HCT116 (cell line): ENCODE results near the gene TSPAN11. TPM values are rescaled to one million over a fixed set of nuclear protein-coding genes. Genes with fewer than 3 reads are reported as not detected.

Experiments used
- ATAC-seq: fragments of 200-7000 bp; cut with Tn5 transposase; 2 replicates; pipeline ENCODE4 v1.9.1; 2020; ENCODE audit warnings: mild to moderate bottlenecking, moderate library complexity
- BruUV-seq: library from RNA; stranded (reverse); fragments of 400-500 nt; replicated peaks from 2 replicates; lab custom pipeline; 2021; lab: Mats Ljungman, UMichigan
- CTCF ChIA-PET: fragments of 300-600 bp; sonication (Branson Sonifier 250); formaldehyde crosslinking; loops from one replicate; lab custom pipeline; 2021; ENCODE audit warnings: antibody characterized with exemption; lab: Charles Lee
- POLR2A ChIA-PET: fragments of 300-600, 350-600 bp; sonication (Branson Sonifier 250); formaldehyde crosslinking; loops from one replicate; lab custom pipeline; 2021; ENCODE audit warnings: antibody characterized with exemption; lab: Charles Lee
- RAD21 ChIA-PET, 2 experiments: fragments of 300-600 bp; sonication (Branson Sonifier 250); formaldehyde crosslinking; loops; one replicate each; lab custom pipeline; 2023; ENCODE audit warnings: low total read pairs in 2 of 2; ENCODE audit not compliant: uncharacterized antibody in 2 of 2, unreplicated experiment in 2 of 2, low non-redundant PET in 1 of 2; lab: Charles Lee
- DNase-seq: peaks from one replicate; pipeline ENCODE4 v3.0.0-alpha.2; 2010; ENCODE audit warnings: low read depth, low spot score
- H2AFZ ChIP-seq: fragments of 200-600 bp; shearing (Covaris generic), sonication (generic); 2 replicates; pipeline ENCODE4 v1.6.1; 2017; ENCODE audit warnings: low read depth, mixed run types, mixed read lengths, antibody characterized with exemption, low read length; ENCODE audit not compliant: poor library complexity, severe bottlenecking
- H3K27ac ChIP-seq: 2 replicates; pipeline ENCODE4 v1.5.1; 2012; ENCODE audit warnings: low read depth, low read length
- H3K27me3 ChIP-seq: fragments of 200-600 bp; sonication (generic); 2 replicates; pipeline ENCODE4 v1.6.1; 2016; ENCODE audit warnings: mixed run types, low read length, mixed read lengths; ENCODE audit not compliant: insufficient read depth
- H3K36me3 ChIP-seq, 2 experiments: fragments of 200-500 bp in 1 of 2; fragments of 200-600 bp in 1 of 2; sonication (Bioruptor generic) in 1 of 2; sonication (generic) in 1 of 2; 2 replicates each; pipeline versions ENCODE4 v1.5.1 to v1.6.1; 2014 to 2016; ENCODE audit warnings: low read length in 2 of 2, inconsistent platforms in 1 of 2, mixed read lengths in 1 of 2, mixed run types in 1 of 2; ENCODE audit not compliant: insufficient read depth in 2 of 2, control insufficient read depth in 1 of 2
- H3K4me1 ChIP-seq, 2 experiments: fragments of 200-600 bp in 1 of 2; sonication (generic) in 1 of 2; 2 replicates each; pipeline versions ENCODE4 v1.5.1 to v1.6.1; 2012 to 2017; ENCODE audit warnings: low read length in 2 of 2, inconsistent platforms in 1 of 2, mild to moderate bottlenecking in 1 of 2, mixed read lengths in 1 of 2, mixed run types in 1 of 2, moderate library complexity in 1 of 2; ENCODE audit not compliant: insufficient read depth in 2 of 2, control insufficient read depth in 1 of 2
- H3K4me2 ChIP-seq: fragments of 200-600 bp; sonication (generic); 2 replicates; pipeline ENCODE4 v1.6.1; 2017; ENCODE audit warnings: mixed run types, low read length, mixed read lengths
- H3K4me3 ChIP-seq, 2 experiments: fragments of 200-600 bp in 1 of 2; sonication (generic) in 1 of 2; replicated peaks in 1 of 2; 2 replicates each; pipeline ENCODE4 v1.5.1; 2011 to 2016; ENCODE audit warnings: low read length in 2 of 2, control low read depth in 1 of 2, low read depth in 1 of 2, mild to moderate bottlenecking in 1 of 2, mixed read lengths in 1 of 2, mixed run types in 1 of 2
- H3K79me2 ChIP-seq: fragments of 200-600 bp; sonication (generic); 2 replicates; pipeline ENCODE4 v1.6.1; 2017; ENCODE audit warnings: mild to moderate bottlenecking, mixed run types, low read length, moderate library complexity, mixed read lengths; ENCODE audit not compliant: insufficient read depth
- H3K9ac ChIP-seq: fragments of 200-600 bp; sonication (generic); 2 replicates; pipeline ENCODE4 v1.6.1; 2016; ENCODE audit warnings: low read length, mixed read lengths
- H3K9me2 ChIP-seq: fragments of 200-600 bp; sonication (generic), shearing (Covaris generic); 2 replicates; pipeline ENCODE4 v1.6.1; 2017; ENCODE audit warnings: mixed run types, mild to moderate bottlenecking, moderate library complexity; ENCODE audit not compliant: insufficient read depth
- H3K9me3 ChIP-seq, 2 experiments: fragments of 200-500 bp in 1 of 2; fragments of 200-600 bp in 1 of 2; sonication (Bioruptor generic) in 1 of 2; sonication (generic) in 1 of 2; 2 replicates each; pipeline ENCODE4 v1.6.1; 2014 to 2017; ENCODE audit warnings: low read length in 2 of 2, mixed read lengths in 2 of 2, inconsistent platforms in 1 of 2, low read depth in 1 of 2, mild to moderate bottlenecking in 1 of 2, mixed run types in 1 of 2, moderate library complexity in 1 of 2; ENCODE audit not compliant: control insufficient read depth in 1 of 2, insufficient read depth in 1 of 2
- H4K20me1 ChIP-seq: fragments of 200-600 bp; sonication (generic), shearing (Covaris generic); 2 replicates; pipeline ENCODE4 v1.6.1; 2017; ENCODE audit warnings: mixed run types, mild to moderate bottlenecking, moderate library complexity; ENCODE audit not compliant: insufficient read depth
- CBX3 ChIP-seq: IDR thresholded peaks from 2 replicates; pipeline ENCODE4 v1.6.1; 2012; ENCODE audit warnings: low read depth
- CEBPB ChIP-seq: IDR thresholded peaks from 2 replicates; pipeline ENCODE4 v1.6.1; 2012; ENCODE audit warnings: low read depth
- EGR1 ChIP-seq: IDR thresholded peaks from 2 replicates; pipeline ENCODE4 v1.6.1; 2012; ENCODE audit warnings: low read depth
- EZH2 ChIP-seq: fragments of 200-600 bp; sonication (generic); IDR thresholded peaks from 2 replicates; pipeline ENCODE4 v1.6.1; 2017; ENCODE audit warnings: antibody characterized with exemption, mixed run types
- EZH2phosphoT487 ChIP-seq: fragments of 200-600 bp; IDR thresholded peaks from 2 replicates; pipeline ENCODE4 v1.6.1; 2018; ENCODE audit warnings: antibody characterized with exemption, borderline replicate concordance
- JUND ChIP-seq: IDR thresholded peaks from 2 replicates; pipeline ENCODE4 v1.6.1; 2012
- POLR2A ChIP-seq: IDR thresholded peaks from 2 replicates; pipeline ENCODE4 v1.7.0; 2011; ENCODE audit warnings: borderline replicate concordance; ENCODE audit not compliant: insufficient read depth, insufficient read length; ENCODE audit errors: extremely low read depth
- POLR2AphosphoS5 ChIP-seq: IDR thresholded peaks from 2 replicates; pipeline ENCODE4 v1.6.1; 2011; ENCODE audit warnings: mild to moderate bottlenecking, low read depth, low read length, moderate library complexity
- SRF ChIP-seq: IDR thresholded peaks from 2 replicates; pipeline ENCODE4 v1.6.1; 2012; ENCODE audit warnings: low read depth
- TCF7L2 ChIP-seq: IDR thresholded peaks from 2 replicates; pipeline ENCODE4 v1.7.0; 2011; ENCODE audit warnings: borderline replicate concordance, inconsistent platforms; ENCODE audit not compliant: insufficient read depth, insufficient read length; ENCODE audit errors: extremely low read depth
- YY1 ChIP-seq: IDR thresholded peaks from 2 replicates; pipeline ENCODE4 v1.6.1; 2011; ENCODE audit warnings: low read length, low read depth, moderate library complexity, mild to moderate bottlenecking; ENCODE audit not compliant: insufficient replicate concordance; ENCODE audit errors: extremely low read depth
- ZFX ChIP-seq: fragments of 450-650 bp; IDR thresholded peaks from 2 replicates; pipeline ENCODE4 v1.6.1; 2017
- intact Hi-C: fragments of 100-400 bp; cut with micrococcal nuclease; formaldehyde crosslinking; loops from 2 replicates; pipeline ENCODE4 v1.10.0; 2022
- total RNA-seq: library from RNA; stranded (reverse); gene quantifications from one replicate; pipeline ENCODE4 v1.2.1, GENCODE V29; 2021; ENCODE audit not compliant: unreplicated experiment
- TF ChIP-seq, protein P1 (sequence below): IDR thresholded peaks from 2 replicates; pipeline ENCODE4 v1.6.1; 2012
- TF ChIP-seq, protein P2 (sequence below), 3 experiments: fragments of 200-600 bp in 1 of 3; sonication (generic) in 1 of 3; IDR thresholded peaks in 2 of 3; conservative IDR thresholded peaks in 1 of 3; 2 replicates each; pipeline ENCODE4 v1.5.1; 2012 to 2017; ENCODE audit warnings: low read depth in 2 of 3, low read length in 2 of 3, antibody characterized with exemption in 1 of 3, borderline replicate concordance in 1 of 3, control low read depth in 1 of 3, mild to moderate bottlenecking in 1 of 3, mixed read lengths in 1 of 3, mixed run types in 1 of 3, moderate library complexity in 1 of 3; ENCODE audit not compliant: insufficient read depth in 1 of 3
- TF ChIP-seq, protein P3 (sequence below): IDR thresholded peaks from 2 replicates; pipeline ENCODE4 v1.6.1; 2012; ENCODE audit warnings: low read depth

TSPAN11 gene
- total RNA-seq, 1 experiment from 2014 or later = not detected

DNA sequence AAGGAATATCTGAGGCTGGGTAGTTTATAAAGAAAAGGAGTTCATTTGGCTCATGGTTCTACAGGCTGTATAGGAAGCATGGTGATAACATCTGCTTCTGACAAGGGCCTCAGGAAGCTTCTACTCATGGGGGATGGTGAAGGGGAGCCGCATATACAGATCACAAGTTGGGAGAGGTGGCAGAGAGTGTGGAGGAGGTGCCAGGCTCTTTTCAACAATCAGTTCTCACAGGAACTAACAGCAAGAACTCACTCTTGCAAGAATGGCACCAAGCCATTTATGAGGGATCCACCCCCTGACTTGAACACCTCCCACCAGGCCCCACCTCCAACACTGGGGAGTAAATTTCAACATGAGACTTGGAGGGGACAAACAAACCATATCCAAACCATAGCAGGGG lies 3.5 kb upstream of the TSPAN11 start:
- H3K9ac ChIP-seq = no peak overlapping the region
- H3K4me2 ChIP-seq = no peak overlapping the region
- no peak overlapping the region for H3K27ac ChIP-seq
- TF ChIP-seq EZH2 = no peak
- no peak for TF ChIP-seq CBX3
- TF ChIP-seq YY1 = no peak
- no peak for TF ChIP-seq ZFX
- TF ChIP-seq, protein P1, sequence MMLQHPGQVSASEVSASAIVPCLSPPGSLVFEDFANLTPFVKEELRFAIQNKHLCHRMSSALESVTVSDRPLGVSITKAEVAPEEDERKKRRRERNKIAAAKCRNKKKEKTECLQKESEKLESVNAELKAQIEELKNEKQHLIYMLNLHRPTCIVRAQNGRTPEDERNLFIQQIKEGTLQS = no peak
- TF ChIP-seq TCF7L2 = no peak
- TF ChIP-seq EGR1 = no peak
- TF ChIP-seq, all 23 proteins: peak for 0
- no peaks in the 10 kb centered on the region for H3K9me2 ChIP-seq
- BruUV-seq = no TSS peak
- H2AFZ ChIP-seq = no peak overlapping the region
- ATAC-seq (no peak), DNase-seq (no peak)
- H4K20me1 ChIP-seq = no peaks in the 10 kb centered on the region
- ChIA-PET RAD21 (no interaction called here), POLR2A (no interaction called here), CTCF (no interaction called here)
- intact Hi-C loops = no loop called here
- no peak overlapping the region for H3K4me3 ChIP-seq
- no peaks in the 10 kb centered on the region for H3K27me3 ChIP-seq
- H3K79me2 ChIP-seq = no peaks in the 10 kb centered on the region
- H3K36me3 ChIP-seq = no peaks in the 10 kb centered on the region
- H3K9me3 ChIP-seq = no peaks in the 10 kb centered on the region
- no peaks in the 10 kb centered on the region for H3K4me1 ChIP-seq

DNA sequence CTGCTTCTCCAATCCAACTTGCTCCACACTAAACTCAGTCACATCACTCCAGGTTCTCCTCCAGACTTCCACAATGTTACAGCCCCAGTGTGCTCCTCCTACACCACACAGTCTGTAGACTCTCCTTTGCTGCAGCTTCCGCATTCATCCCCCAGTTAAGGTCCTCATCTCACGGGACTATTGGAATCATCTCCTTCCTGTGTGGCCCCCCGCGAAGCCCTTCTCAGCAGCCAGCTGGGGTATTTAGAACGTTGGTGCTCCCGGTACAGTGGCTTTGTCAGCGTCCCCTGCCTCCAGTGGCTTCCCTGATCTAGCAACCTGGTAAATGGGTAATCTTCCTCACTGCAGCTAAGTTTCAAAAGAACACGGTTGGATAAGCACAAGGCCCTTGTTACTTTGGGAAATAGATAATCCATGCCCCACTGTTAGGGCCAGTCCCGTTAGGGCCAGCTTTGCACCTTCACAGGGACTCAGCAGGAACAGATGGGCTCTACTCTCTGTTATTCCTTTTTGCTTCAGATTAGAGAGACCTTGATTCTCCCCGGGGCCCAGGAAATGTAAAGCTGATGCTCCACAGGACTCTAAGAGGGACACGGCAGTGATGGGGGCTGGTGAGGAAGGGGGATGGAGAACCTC lies 823 bp upstream of the TSPAN11 start:
- no peaks in the 10 kb centered on the region for H3K79me2 ChIP-seq
- DNase-seq = no peak
- H3K9me2 ChIP-seq = no peaks in the 10 kb centered on the region
- intact Hi-C loops = no loop called here
- POLR2A ChIA-PET = no interaction called here
- H3K27ac ChIP-seq = no peak overlapping the region
- no peak overlapping the region for H3K4me3 ChIP-seq
- BruUV-seq = no TSS peak
- no peaks in the 10 kb centered on the region for H3K36me3 ChIP-seq
- no peaks in the 10 kb centered on the region for H3K9me3 ChIP-seq
- H3K4me1 ChIP-seq = no peaks in the 10 kb centered on the region
- no peaks in the 10 kb centered on the region for H4K20me1 ChIP-seq
- CTCF ChIA-PET = no interaction called here
- no peak overlapping the region for H3K9ac ChIP-seq
- H2AFZ ChIP-seq = no peak overlapping the region
- no peak for ATAC-seq
- RAD21 ChIA-PET = no interaction called here
- no peaks in the 10 kb centered on the region for H3K27me3 ChIP-seq
- no peak overlapping the region for H3K4me2 ChIP-seq
- TF ChIP-seq SRF (no peak), EZH2phosphoT487 (no peak), CBX3 (no peak), POLR2AphosphoS5 (no peak), JUND (no peak), POLR2A (no peak), EGR1 (no peak), CEBPB (no peak)
- TF ChIP-seq, protein P1 = no peak
- TF ChIP-seq, protein P2, sequence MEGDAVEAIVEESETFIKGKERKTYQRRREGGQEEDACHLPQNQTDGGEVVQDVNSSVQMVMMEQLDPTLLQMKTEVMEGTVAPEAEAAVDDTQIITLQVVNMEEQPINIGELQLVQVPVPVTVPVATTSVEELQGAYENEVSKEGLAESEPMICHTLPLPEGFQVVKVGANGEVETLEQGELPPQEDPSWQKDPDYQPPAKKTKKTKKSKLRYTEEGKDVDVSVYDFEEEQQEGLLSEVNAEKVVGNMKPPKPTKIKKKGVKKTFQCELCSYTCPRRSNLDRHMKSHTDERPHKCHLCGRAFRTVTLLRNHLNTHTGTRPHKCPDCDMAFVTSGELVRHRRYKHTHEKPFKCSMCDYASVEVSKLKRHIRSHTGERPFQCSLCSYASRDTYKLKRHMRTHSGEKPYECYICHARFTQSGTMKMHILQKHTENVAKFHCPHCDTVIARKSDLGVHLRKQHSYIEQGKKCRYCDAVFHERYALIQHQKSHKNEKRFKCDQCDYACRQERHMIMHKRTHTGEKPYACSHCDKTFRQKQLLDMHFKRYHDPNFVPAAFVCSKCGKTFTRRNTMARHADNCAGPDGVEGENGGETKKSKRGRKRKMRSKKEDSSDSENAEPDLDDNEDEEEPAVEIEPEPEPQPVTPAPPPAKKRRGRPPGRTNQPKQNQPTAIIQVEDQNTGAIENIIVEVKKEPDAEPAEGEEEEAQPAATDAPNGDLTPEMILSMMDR (IDR thresholded peaks at IDR 0.05 in 2 of 3, conservative IDR thresholded peaks at IDR 0.05 in 1 of 3; ENCODE audit: borderline replicate concordance in 1 of 3, insufficient read depth in 1 of 3, low read depth in 2 of 3, low read length in 2 of 3) = no peak
- TF ChIP-seq, protein P3, sequence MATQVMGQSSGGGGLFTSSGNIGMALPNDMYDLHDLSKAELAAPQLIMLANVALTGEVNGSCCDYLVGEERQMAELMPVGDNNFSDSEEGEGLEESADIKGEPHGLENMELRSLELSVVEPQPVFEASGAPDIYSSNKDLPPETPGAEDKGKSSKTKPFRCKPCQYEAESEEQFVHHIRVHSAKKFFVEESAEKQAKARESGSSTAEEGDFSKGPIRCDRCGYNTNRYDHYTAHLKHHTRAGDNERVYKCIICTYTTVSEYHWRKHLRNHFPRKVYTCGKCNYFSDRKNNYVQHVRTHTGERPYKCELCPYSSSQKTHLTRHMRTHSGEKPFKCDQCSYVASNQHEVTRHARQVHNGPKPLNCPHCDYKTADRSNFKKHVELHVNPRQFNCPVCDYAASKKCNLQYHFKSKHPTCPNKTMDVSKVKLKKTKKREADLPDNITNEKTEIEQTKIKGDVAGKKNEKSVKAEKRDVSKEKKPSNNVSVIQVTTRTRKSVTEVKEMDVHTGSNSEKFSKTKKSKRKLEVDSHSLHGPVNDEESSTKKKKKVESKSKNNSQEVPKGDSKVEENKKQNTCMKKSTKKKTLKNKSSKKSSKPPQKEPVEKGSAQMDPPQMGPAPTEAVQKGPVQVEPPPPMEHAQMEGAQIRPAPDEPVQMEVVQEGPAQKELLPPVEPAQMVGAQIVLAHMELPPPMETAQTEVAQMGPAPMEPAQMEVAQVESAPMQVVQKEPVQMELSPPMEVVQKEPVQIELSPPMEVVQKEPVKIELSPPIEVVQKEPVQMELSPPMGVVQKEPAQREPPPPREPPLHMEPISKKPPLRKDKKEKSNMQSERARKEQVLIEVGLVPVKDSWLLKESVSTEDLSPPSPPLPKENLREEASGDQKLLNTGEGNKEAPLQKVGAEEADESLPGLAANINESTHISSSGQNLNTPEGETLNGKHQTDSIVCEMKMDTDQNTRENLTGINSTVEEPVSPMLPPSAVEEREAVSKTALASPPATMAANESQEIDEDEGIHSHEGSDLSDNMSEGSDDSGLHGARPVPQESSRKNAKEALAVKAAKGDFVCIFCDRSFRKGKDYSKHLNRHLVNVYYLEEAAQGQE = no peak
